ENCODE measurements around the gene IL4I1. TPM values are rescaled to one million over a fixed set of nuclear protein-coding genes. Genes with fewer than 3 reads are reported as not detected.

Gene IL4I1
- total and polyA plus RNA-seq, 11 donors, result 0.27 to 21.6 (median 0.44) TPM; not detected in 4

- intact Hi-C loops (cut with DNase I), result no loop called here
These were observed 16.4 kb downstream of the IL4I1 start for GRCh38 chr19:49880162-49880869.

GRCh38 chr19:49879243-49879963 is 17.3 kb downstream of the IL4I1 start:
- Histone ChIP-seq H3K4me1 (peaks cover 0 to 28% (median 19%) of the 10 kb centered on the region in 12 donors), H3K9me3 (no peaks in the 10 kb centered on the region), H3K27me3 (no peaks in the 10 kb centered on the region), H3K27ac (no peak overlapping the region), H3K36me3 (peaks cover 8 to 61% (median 54%) of the 10 kb centered on the region in 9 donors), H3K4me3 (no peak overlapping the region)
- TF ChIP-seq CTCF (IDR thresholded peaks at IDR 0.05) (no peak), POLR2A (IDR thresholded peaks at IDR 0.05) (no peak)
- WGBS, 4 donors, result 93 to 97% (median 97%) methylated on average over 12 of the region's 12 CpGs
- DNase-seq (no peak), ATAC-seq (no peak)
- intact Hi-C loops (cut with DNase I), result loop anchor here in 3 of 10 donors (5.0 kb wide), 4 partner anchors 48 to 382 kb away; partner anchors contain the start of genes ADM5 (in 1 of the 3), AP2A1 (in 1 of the 3), ATF5 (in 1 of the 3) and NUP62 (in 1 of the 3)

More at GRCh38 chr19:49880162-49880869, 16.4 kb downstream of the IL4I1 start:
- Histone ChIP-seq H3K4me1 (peaks cover 0 to 23% (median 14%) of the 10 kb centered on the region in 12 donors), H3K27ac (no peak overlapping the region), H3K9me3 (no peaks in the 10 kb centered on the region), H3K36me3 (peaks cover 8 to 69% (median 63%) of the 10 kb centered on the region in 9 donors), H3K27me3 (no peaks in the 10 kb centered on the region), H3K4me3 (no peak overlapping the region)
- DNase-seq, result no peak
- no peak for TF ChIP-seq POLR2A (IDR thresholded peaks at IDR 0.05)
- TF ChIP-seq CTCF (IDR thresholded peaks at IDR 0.05), result no peak
- WGBS, 4 donors, result 88 to 94% (median 91%) methylated on average over 9 to 10 of the region's 10 CpGs
- ATAC-seq, result no peak

- Histone ChIP-seq H3K9me3 (no peaks in the 10 kb centered on the region), H3K4me3 (peak overlapping the region in 7 of 12 donors; percentile 78 to 98 (median 85)), H3K36me3 (peaks cover 2 to 58% (median 48%) of the 10 kb centered on the region in 9 donors), H3K4me1 (peaks cover 0 to 28% (median 19%) of the 10 kb centered on the region in 12 donors), H3K27me3 (no peaks in the 10 kb centered on the region), H3K27ac (peak overlapping the region in 4 of 12 donors; percentile 97 to 100 (median 100))
- DNase-seq (no peak), ATAC-seq (no peak)
- 86 to 88% (median 86%) methylated on average over 9 of the region's 9 CpGs for WGBS, 4 donors
- no peak for TF ChIP-seq CTCF (IDR thresholded peaks at IDR 0.05)
- no peak for TF ChIP-seq POLR2A (IDR thresholded peaks at IDR 0.05)
- intact Hi-C loops (cut with DNase I), result loop anchor here in 3 of 10 donors (5.0 kb wide), 4 partner anchors 49 to 381 kb away; partner anchors contain the start of genes ADM5 (in 1 of the 3), AP2A1 (in 1 of the 3), ATF5 (in 1 of the 3) and NUP62 (in 1 of the 3)
These were observed 18.0 kb downstream of the IL4I1 start for GRCh38 chr19:49878744-49879070.
